ENCODE data around the gene TMEM243.

Gene TMEM243

GRCh38 chr7:87154569-87154968 lies 65.0 kb downstream of the TMEM243 start:
- no peak for DNase-seq

GRCh38 chr7:87154166-87154565 lies 65.4 kb downstream of the TMEM243 start:
- no peak for DNase-seq

GRCh38 chr7:87152897-87153641 lies 66.5 kb downstream of the TMEM243 start:
- no peak for DNase-seq

DNA sequence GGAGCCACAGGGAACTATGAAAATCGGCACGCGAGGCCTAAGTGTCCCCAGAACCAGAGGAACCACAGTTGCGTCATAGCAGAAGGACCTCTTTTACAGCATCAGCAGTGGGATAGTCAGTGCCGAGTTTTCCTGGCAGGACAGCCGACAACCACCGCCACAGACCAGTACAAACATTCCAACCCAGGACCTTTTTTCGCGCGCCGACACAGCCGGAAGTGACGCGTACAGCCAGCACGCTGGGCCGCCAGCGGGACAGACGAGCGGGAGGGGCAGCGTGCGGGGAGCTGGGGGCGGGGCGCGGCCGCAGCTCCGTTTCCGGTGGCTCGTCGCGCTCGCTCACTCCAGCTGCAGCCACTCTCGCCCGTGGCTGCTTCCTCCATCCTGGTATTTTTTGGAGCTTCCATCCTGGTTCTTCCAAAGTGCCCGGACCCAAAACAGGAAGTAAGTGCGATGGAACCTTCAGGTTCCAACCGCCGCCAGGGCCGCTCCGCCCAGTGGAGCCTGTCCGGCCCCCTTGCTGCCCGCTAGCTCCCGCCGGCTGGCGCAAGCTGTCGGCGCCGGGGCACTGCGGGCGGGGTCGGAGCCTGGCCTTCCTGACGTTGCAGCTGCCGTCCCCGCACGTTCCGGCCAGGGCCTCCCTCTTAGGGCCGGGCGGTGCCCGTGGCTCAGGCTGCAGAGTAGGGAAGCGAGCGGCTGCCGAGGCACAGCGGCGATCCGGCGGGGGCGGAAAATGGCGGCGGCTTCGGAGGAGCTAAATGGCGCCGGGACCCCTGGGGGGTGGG lies 67.2 kb downstream of the TMEM243 start, which contains the start of gene DMTF1:
Gene DMTF1 (plus strand): TSS at position 342 of the 785 bp plus-strand sequence. CDS start 12,489 bp downstream, outside the sequence.
- DNase-seq, result peak; percentile 82 to 92

- DNase-seq, result no peak
These were observed 67.8 kb downstream of the TMEM243 start for GRCh38 chr7:87151729-87152111.

DNA sequence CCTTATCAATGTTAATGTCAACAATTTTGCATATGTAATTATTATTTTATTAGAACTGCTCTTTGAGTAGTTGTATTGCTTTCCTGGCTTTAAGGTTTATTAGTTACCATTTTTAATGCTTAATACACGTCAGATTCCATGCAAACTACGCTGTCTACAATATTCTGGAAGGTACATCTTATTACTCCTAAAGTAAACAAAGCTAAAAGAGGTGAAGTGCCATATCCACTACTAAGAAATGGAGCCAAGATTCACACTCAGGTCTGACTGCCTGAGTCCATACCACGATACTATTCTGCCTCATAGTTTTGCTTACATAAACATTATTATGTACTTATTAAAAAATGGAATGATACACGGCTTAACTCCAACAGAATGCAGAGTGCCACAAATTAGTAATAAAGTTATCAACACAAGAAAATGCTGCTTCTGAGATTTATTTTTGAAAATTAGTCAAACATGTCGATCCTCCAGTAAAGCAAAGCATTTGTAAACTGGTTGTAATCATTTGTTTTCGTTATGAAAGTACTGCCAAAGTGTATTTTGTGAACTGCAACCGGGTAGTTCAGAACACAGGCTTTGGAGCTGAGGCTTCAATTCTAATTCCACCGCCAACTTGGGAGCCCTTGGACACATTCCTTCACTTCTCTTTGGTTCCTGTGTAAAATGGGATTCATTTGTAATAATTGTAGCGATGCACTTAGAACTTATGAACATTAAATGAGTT lies 68.4 kb downstream of the TMEM243 start:
- DNase-seq, result no peak

GRCh38 chr7:87148332-87148955 lies 71.1 kb downstream of the TMEM243 start:
- peak; percentile 1 to 39 for DNase-seq

DNA sequence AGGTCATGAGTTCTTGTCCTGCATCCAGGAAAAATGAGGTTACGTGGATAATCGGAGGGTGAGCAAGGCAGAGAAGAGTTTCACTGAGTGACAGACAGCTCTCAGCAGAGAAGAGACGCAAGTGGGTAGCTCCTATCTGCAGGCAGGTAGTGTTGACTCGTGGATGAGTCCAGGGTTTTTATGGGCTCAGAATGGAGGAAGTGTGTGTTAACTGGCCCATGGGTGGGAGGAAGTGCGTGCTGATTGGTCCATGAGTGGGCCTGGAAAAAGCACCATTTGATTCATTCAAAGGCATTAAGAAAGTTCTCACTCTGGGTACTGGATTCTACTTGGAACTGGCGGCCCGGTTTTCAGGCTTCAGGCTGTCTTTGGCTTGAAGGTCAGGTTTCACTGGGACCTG lies 72.0 kb downstream of the TMEM243 start:
- peak in 1 of 2 experiments; percentile 46 for DNase-seq

GRCh38 chr7:87146740-87147386 lies 72.7 kb downstream of the TMEM243 start:
- DNase-seq, result peak; percentile 4 to 52

All from NCI-H446 (cell line).